Activated CD4-positive, CD25-positive, alpha-beta regulatory T cell (primary cell): ENCODE results near the gene SSR1.
"Not testable (repeated sequence)": the region's sequence is repeated elsewhere in the genome, so short reads cannot be mapped to it uniquely, and the experiment has no call there.

Source experiments
- DNase-seq, 4 experiments: peaks; one replicate each; lab custom pipeline; 2025; lab: John Stamatoyannopoulos, UW

The SSR1 gene

GRCh38 chr6:7317538-7317937, 4.5 kb upstream of the SSR1 start:
- no peak for DNase-seq

- no peak for DNase-seq
Measured at GRCh38 chr6:7316658-7317533, 3.9 kb upstream of the SSR1 start.

GRCh38 chr6:7315948-7316365, 3.0 kb upstream of the SSR1 start:
- DNase-seq: no peak

- not testable (repeated sequence) for DNase-seq
Measured at GRCh38 chr6:7315087-7315947, 2.3 kb upstream of the SSR1 start.

GRCh38 chr6:7314414-7314813, 1.4 kb upstream of the SSR1 start:
- no peak for DNase-seq

GRCh38 chr6:7313505-7314165, 636 bp upstream of the SSR1 start:
- no peak for DNase-seq

- no peak for DNase-seq
Measured at GRCh38 chr6:7311917-7312615, 933 bp downstream of the SSR1 start.

- no peak for DNase-seq
Measured at GRCh38 chr6:7311176-7311575, 1.8 kb downstream of the SSR1 start.

GRCh38 chr6:7309050-7309449, 3.9 kb downstream of the SSR1 start:
- DNase-seq: no peak

- no peak for DNase-seq
Measured at GRCh38 chr6:7307533-7307932, 5.5 kb downstream of the SSR1 start.

- no peak for DNase-seq
Measured at GRCh38 chr6:7304821-7305220, 8.2 kb downstream of the SSR1 start.

GRCh38 chr6:7301702-7302101, 11.3 kb downstream of the SSR1 start:
- no peak for DNase-seq

- no peak for DNase-seq
Measured at GRCh38 chr6:7300926-7301325, 12.1 kb downstream of the SSR1 start.

- DNase-seq: no peak
Measured at GRCh38 chr6:7298113-7298512, 14.9 kb downstream of the SSR1 start.

GRCh38 chr6:7296602-7297001, 16.4 kb downstream of the SSR1 start:
- no peak for DNase-seq

GRCh38 chr6:7295916-7296315, 17.1 kb downstream of the SSR1 start:
- no peak for DNase-seq

- DNase-seq: no peak
Measured at GRCh38 chr6:7292596-7293255, 20.3 kb downstream of the SSR1 start.

GRCh38 chr6:7290079-7290478, 22.9 kb downstream of the SSR1 start:
- no peak for DNase-seq

- no peak for DNase-seq
Measured at GRCh38 chr6:7285416-7285815, 27.6 kb downstream of the SSR1 start.

GRCh38 chr6:7283676-7284075, 29.3 kb downstream of the SSR1 start:
- no peak for DNase-seq
